NCI-H510A treated with DMSO at 0.1 percent for 48 hours (cell line): ENCODE results near the gene SH3RF3.
A peak's percentile ranks its signal among the peaks of the same experiment; 100 is the strongest.

ENCODE experiments used
- DNase-seq: peaks from one replicate; lab custom pipeline; 2025; lab: John Stamatoyannopoulos, UW

SH3RF3 gene

DNA sequence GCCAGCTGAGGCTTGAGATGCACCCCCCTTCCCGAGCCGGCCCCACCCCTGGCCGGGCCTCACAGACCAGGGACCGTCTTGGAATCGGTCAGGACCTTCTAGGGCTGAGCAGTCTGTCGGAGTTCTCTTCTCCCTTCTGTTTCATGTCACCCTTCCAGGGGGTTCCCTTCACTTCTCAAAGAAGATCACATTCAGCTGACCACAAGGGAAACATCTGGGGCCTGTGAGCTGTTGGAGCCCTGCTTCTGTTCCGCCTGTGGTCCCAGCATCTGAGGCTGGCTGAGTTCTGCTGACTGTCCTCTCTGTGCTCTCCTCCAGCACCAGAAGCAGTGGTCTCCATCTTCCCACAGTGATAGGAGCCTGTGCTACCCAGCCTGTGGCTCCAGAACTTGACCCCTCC is 378.2 kb downstream of the SH3RF3 start:
- DNase-seq, result no peak

DNA sequence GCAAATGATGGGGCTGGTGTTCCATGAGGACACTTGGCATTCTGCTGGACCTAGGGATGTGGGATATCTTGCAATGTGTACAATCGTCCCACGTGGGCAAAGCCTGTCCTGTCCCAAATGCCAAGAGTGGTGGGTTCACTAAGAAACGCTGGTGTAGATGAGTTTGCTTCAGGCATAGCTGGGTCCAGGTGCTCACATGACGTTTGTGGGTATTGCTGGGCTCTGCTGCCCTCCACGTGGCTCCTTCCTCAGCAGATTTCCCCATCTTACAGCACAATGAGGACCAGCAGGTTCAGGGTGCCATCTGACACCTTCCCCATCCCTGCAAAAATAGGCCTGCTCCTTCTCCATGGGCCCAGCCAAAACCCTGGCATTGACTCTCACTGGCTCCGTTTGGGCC is 378.8 kb downstream of the SH3RF3 start:
- DNase-seq, result no peak

DNA sequence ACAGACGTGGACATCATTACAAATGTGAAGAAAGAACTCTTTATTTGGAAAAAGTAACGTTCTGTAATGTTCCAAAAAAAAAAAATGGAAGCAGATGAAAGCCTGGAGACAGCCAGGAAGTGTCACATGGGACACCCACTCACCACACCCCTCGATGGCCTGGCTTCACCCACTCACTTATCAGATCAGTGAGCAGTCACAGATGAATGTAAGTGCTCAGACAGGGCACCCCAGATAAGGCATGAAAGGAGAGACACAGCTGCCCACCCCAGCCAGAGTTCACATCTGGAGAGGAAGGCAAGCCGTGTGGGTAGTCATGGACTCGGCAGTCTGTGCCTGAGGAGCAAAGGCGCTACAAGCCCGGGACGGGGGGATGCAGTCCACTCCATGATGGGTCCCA is 379.6 kb downstream of the SH3RF3 start:
- no peak for DNase-seq

DNA sequence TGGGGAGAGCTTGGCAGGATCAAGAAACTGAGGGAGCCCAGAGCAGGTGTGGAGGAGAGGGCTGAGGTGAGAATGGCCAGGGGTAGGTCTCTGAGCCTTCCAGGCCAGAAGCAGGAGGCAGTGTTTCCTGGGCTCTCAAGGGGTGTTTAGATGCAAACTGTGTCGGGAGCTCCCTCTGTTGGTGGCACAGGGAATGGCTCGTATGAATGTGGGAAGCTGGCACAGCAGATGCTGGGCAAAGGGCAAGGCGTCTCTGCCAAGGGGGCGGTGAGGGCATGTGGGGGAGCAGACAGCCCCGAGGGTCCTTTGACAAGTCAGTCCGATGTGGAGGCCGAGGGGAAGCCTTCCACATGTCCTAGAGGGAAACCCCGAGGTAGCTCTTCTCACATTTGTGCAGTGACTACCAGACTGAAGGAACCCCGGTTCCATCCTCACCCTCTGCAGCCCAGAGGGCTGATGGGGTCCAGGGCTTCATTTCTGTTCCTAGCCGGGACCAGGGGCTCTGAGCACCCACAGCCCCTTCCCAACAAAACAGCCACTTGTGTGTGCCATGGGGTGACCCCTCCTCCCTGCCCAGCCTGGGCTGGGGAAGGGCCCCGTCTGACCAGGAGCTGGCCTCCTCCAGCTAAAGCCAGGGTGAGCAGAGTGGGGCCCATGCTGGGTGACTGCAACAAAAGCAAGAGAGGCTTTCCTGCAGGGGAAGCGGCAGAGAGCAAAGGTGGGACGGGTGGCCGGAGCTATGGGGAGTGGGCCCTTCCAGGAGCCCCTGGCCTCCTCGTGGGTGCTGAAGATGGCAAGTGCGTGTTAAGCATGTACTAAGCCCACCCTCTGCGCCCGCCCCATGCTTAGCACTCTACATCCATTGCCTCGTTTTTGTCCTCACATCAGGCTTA is 381.4 kb downstream of the SH3RF3 start:
- peak; percentile 67 for DNase-seq

DNA sequence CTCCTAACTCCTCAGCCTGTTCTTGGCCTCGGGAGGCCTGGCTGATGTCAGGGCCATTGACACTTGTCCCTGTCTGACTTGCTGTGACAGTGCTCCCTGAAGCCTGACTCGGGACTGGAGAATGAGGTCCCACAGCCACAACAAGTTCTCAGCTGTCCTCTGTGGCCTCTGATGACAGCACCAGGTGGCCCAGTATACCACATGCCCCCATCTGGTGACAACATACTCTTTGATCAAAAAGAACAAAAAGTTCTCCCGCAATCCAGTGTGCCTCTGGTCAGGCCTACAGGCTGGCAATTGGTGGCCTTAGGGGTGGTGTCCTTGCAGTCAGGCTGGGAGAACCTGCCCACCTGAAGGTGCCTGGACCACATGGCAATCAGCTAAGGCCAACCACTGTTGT is 382.2 kb downstream of the SH3RF3 start:
- DNase-seq, result no peak

DNA sequence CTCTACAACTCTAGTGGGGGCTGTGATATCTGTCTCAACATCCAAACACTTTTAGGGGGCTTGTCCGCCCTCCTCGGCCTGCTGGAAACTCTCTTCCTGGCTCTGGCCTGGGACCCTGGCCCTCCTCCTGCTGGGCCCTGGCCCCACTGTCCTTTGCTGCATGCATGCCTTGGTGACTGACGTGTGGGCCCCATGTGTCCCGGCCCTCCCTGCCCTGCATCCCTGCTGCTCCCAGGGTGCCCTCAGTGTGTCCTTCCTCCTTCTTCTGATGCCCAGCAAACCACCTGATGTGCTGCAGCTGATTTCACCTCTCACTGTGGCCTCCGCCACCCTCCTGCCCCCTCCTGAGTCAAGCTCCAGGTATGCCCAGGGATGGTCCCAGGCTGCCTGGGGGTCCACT is 383.1 kb downstream of the SH3RF3 start:
- no peak for DNase-seq

DNA sequence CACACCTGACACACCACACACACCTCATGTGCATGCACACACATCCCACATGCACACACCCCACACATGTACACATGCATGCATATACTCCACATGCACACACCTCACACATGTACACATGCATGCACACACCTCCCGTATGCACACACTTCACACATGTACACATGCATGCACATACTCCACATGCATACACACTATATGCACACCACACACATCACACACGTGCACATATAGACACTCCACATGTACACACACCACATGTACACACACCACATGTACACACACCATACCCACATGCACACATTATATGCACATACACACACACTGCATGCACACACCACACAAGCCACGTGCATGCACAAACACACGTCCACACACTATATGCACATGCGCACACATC is 384.2 kb downstream of the SH3RF3 start:
- DNase-seq, result no peak

DNA sequence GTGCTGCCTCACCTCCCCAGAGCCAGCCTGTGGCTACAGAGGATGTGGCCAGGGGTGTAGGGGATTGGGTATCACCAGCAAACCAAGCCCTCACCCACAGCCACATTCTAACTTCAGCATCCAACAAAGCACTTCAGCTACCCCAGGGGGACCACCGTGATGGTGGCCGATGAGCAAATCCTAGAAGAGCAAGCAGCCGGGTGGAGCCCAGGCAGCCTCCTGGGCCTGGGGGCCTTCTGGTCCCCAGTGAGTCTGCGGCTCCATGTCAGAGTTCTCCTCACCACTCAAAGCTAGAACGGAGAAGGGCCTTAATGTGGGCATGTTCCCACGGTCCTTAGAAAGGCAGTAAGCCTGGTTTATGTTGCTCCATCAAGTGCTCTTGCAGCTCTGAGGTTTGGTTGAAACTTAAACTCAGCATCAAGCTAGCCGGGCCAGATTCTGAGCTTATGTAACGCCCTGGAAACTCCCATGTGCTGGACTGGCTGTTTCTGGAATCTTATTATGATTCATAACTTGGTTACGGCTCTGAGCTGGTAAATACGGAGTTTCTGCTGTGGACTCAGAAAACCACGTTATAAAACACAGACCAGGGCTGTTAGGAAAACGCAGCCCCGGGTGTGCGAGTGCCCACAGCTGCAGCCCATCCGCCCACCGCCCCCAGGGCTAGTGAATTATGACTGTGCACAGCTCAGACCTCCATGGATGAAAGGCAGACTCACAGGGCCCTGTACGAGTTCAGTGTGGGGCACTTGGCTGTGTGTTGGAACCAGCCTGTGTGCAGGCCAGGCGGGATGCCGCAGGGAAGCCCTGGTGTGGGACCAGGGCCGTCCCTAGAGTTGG is 385.0 kb downstream of the SH3RF3 start:
- DNase-seq, result no peak

DNA sequence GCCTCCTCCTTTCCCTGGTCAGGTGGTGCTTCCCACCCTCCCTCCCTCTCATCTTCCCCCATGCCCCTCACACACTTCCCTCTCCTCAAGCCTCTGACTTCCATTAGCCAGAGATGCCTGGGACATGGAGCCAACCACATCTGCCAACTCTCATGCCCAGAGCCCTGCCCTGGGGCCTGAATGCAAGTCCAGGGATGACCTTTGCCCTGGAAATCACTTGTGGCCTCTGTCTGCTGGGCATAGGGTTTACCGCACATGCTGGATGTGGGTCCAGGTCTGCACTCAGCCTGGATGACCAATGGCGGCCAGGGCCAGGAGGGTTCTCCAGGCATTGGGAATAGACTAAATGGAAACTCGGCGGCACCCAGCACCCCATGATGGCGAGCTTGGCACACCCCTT is 385.9 kb downstream of the SH3RF3 start:
- DNase-seq, result no peak

DNA sequence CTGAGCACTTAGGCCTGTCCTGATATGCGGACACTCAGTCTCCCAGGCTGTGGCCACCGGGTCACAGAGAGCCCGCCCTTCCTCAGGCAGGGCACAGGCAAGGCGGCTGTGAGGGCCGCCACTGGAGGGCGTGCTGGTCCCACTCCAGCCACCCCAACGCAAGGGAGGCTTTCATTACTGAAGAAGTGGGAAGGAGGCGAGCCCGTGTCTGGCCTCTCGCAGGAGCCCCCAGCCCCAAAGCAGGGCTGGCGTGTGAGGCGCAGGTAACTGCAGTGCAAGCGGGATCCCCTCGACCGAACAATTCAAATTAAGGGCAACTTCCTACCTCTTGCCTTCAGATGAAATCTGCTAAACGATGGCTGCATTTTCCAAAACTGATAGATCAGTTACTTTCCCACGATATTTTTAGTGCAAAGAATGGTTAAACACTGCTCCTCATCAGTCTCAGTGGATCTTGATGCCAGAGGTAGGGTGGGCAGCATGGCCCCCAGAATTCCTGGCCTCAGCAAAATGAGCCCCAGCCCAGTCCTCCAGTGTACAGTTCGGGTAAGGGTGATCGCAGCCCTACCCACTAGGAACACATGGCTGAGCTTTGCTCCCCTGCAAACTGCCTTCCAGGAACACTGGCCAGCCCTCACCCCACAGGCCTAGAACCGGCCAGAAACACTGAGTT is 387.6 kb downstream of the SH3RF3 start:
- DNase-seq, result peak; percentile 76

DNA sequence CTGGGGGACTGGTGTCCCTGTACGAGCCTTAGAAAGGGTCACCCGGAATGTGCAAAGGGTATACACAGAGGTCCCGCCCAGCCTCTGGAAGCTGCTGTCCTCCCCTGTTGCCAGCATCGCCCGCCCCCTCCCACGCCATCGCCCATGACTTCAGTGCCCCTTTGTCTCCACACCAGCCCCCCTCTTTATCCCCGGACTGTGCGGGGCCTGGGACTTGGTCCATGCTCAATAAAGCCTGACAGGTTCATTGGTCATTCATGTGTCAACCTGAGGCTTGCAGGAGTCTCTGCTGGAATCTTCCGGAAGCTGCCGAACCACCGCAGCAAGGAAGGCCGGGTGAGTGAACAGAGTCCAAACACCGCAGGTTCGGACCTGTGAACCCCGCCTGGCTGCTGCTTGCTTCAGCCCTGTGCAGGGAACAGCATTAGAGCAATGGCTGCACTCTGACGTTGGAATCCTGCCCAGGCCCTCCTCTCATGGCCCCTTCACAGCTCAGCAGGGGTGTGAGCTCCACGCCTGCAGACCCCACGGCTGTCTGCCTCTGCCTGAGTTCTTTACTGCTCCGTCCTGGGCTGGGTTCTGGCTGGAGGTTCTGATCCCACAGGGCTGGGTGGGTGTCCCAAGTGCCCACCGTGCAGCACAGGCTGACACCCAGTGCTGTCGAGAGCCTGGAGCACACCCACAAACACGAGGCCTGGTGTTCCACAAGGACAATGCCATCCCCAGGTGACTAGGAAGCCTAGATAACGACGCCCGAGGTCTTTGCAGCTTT is 388.3 kb downstream of the SH3RF3 start:
- no peak for DNase-seq

DNA sequence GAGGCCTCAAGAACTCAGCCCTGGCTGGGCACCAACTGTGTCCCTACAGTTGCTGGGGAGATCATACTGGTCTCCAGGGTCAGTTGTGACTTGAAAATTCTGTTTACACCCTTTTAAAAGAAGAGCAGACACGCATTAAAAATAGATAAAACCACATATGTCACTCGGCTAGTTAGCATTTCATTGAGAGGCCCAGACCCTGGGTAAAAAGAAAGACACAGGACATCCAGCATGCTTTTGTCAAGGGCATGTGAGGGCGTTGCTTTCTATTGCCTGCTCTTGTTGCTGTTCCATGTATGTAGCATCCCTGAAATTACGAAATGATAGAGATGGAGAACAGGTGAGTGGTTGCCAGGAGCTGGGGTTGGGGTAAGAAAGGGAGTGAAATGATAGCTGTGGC is 390.5 kb downstream of the SH3RF3 start:
- no peak for DNase-seq

DNA sequence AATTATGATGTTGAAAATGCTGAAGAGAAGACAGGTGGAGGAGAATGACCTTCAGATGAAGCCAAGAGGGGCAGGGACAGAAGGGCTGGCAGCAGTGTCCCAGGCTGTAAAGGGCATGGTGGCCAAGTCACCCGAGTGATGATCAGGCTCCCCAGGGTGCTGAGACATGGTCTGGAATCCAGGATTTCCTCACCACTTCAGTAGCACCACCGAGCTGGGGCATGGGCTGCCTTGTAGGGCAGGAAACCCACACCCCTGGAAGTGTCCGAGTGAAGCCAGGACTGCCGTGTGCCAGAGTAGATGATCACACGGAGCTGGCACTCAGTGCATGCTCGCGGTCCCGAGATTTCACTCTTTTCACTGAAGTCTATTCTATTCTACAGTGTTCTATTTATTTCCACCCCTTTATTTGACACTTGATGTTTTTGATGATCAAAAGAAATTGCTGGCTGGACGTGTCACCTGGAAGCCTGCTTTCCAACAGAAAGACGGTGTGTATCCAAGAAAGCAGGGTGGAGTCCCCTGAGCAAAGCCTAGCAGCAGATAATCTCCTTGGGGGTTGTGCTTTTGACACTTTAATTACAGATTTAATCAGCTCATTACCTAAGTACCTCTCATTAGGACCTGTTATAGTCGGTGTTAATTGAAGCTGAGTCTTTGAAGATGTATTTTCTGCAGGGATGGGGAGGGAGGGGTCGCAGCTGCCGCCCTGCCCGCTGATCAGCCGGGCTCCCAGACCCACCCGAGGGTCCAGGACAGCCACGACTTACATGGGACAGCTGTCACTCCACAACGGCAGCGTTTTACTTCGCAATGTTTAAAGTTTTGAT is 392.4 kb downstream of the SH3RF3 start:
- DNase-seq, result no peak

DNA sequence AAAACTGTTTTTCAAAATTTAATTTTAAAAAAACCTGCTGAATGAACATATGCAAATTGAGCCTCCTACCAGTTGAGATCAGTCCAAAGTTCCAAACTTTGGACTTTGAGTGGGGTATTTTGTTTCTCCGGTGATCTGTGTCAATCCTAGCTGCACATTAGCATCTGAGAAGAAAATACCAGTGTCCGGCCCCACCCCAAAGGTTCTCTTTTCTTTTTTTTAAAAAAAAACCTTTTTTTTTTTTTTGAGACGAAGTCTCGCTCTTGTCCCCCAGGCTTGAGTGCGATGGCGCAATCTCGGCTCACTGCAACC is 393.0 kb downstream of the SH3RF3 start:
- no peak for DNase-seq

DNA sequence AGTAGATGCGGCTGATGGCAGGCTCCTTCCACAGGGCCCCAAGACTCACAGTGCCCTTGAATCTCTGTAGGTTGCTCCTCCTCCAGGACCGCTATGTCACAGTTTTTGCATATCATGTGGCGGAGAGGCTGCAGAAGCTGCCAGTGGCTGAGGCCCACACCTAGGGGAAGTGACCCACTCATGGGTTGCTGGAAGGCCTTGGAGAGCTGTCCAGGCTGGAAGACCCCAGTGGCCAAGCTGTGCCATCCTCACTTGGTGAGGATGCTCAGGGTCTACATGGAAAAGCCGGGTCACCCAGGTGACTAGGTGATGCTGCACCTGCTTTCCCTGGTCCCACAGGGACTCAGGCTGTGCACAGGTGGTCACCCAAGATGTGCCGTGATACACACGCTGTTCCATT is 394.1 kb downstream of the SH3RF3 start:
- no peak for DNase-seq

DNA sequence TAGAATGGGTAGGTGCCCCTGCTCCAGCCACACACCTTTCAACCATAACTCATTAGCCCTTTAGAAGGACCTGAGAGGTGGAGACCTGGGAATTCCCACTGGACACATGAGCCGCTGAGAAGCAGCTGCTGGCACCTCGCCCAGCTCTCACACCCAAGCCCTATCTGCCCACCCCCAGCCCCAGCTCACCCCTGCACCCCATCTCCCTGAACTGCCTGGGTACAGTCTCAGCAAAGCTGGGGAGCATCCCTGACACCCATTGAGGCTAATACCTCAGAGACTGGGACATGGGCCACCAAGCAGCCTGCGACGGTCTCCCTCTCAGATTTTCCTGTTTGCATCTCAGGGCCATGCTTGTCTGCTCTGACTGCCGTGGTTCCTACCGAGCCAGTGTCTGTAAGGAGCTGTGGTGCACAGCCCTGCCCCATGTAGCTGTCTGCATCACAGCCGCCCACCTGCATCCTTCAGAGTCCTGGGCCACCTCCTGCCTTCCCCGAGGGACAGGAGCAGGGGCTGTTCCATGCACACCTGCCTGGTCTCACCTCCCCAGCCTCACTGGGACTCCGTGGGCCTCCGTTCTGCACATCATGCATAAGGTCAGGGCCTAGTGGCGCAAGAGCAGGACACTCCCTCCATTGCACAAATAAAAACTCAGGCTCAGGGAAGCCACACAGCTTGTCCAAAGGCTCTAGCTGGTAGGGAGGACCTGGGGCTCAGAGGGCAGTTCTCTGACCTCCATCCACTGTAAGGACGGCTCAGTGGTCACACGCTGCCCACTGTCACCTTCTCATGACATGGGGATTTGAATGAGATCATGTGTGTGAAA is 394.7 kb downstream of the SH3RF3 start:
- DNase-seq, result no peak

DNA sequence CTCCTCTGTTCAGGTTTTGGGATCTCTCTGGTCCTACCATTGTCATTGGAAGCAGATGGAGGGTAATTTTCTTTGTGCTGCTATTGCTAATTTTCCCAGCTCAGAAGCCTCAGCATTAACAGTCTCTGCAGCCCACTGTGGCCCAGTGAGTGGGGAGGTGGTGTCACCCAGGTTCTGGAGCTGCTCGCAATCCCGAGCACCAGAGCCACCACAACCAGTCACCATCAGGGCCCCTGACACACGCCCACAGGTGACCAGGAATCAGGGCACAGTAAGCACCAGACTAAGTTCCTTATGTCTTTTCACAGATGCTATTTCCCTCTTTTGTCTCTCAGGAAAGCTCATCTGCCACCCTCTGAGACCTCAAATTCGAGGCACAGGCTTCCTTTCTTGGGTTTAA is 396.8 kb downstream of the SH3RF3 start:
- no peak for DNase-seq

DNA sequence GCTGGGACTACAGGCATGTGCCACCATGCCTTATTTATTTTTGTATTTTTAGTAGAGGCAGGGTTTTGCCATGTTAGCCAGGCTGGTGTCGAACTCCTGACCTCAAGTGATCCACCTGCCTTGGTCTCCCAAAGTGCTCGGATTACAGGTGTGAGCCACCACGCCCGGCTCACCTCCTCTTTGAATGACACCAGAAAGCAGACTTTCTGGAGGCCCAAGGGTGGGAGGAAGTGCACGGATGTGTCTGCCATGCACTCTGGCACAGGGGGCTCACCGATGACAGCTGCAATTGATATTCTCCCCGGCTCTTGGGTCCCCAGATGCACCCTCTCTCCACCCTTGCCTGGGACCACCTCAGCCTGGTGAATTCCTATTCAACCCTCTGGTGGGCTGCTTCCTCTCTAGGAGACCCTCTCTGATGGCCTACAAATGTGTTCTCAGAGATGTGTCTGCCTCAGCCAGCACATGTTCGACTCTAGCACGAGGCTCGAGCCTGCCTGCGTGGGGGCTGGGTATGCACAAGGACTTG is 397.5 kb downstream of the SH3RF3 start:
- DNase-seq, result no peak

DNA sequence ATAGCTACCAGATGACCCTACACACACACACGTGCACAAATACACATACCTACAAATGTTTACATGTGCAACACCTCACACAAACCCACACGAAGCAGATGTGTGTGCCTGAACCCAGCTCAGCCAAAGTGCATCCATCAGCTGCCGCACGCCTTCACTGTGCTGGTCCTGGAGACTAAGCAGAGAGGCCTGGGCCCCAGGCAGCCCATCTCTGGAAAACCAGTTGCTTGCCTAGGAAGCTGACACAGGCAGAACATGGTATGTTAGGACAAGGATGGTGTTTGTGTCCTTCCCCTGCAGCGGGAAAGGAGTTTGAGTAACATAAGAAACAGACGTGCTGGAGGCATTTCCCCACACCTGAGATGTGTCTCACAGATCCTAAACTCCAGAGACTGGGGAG is 398.1 kb downstream of the SH3RF3 start:
- no peak for DNase-seq
